Measurements from ENCODE around the gene MLST8.

Gene MLST8

GRCh38 chr16:2230376-2230775 is 25.1 kb downstream of the MLST8 start:
- Histone ChIP-seq H3K36me3 (ENCODE audit: insufficient read depth, low read length) (peaks cover 87% of the 10 kb centered on the region), H3K9ac (ENCODE audit: low read depth, low read length) (no peak overlapping the region), H2AFZ (ENCODE audit: low read depth, low read length) (no peak overlapping the region), H3K79me2 (ENCODE audit: insufficient read depth, low read length) (peaks cover 43% of the 10 kb centered on the region), H3K4me3 (ENCODE audit: low read depth in 1 of 2, low read length in 2 of 2) (no peak overlapping the region), H4K20me1 (ENCODE audit: insufficient read depth, low read length) (peaks cover 68% of the 10 kb centered on the region), H3K9me3 (ENCODE audit: insufficient read depth, low read length, severe bottlenecking) (no peaks in the 10 kb centered on the region), H3K27me3 (ENCODE audit: insufficient read depth, low read length, poor library complexity) (no peaks in the 10 kb centered on the region), H3K27ac (ENCODE audit: low read length) (no peak overlapping the region), H3K4me1 (ENCODE audit: insufficient read depth, low read length) (0 out of 2 replicates have a peak, but pooled peaks cover 2% of the 10 kb centered on the region), H3K4me2 (ENCODE audit: insufficient read depth, low read length) (no peak overlapping the region)
- TF ChIP-seq EZH2 (IDR thresholded peaks at IDR 0.05; ENCODE audit: borderline replicate concordance, low read depth, low read length, severe bottlenecking) (no peak), CTCF (IDR thresholded peaks at IDR 0.05; ENCODE audit: borderline replicate concordance, extremely low read depth, low read length, poor library complexity, severe bottlenecking) (no peak)
- no peak for DNase-seq
- no peak for ATAC-seq (ENCODE audit: insufficient read depth, low read depth)

- Histone ChIP-seq H3K9ac (ENCODE audit: low read depth, low read length) (no peak overlapping the region), H3K9me3 (ENCODE audit: insufficient read depth, low read length, severe bottlenecking) (no peaks in the 10 kb centered on the region), H2AFZ (ENCODE audit: low read depth, low read length) (no peak overlapping the region), H3K4me1 (ENCODE audit: insufficient read depth, low read length) (no peaks in the 10 kb centered on the region), H3K27me3 (ENCODE audit: insufficient read depth, low read length, poor library complexity) (no peaks in the 10 kb centered on the region), H4K20me1 (ENCODE audit: insufficient read depth, low read length) (peaks cover 72% of the 10 kb centered on the region), H3K4me2 (ENCODE audit: insufficient read depth, low read length) (no peak overlapping the region), H3K36me3 (ENCODE audit: insufficient read depth, low read length) (peaks cover 92% of the 10 kb centered on the region), H3K27ac (ENCODE audit: low read length) (no peak overlapping the region), H3K4me3 (ENCODE audit: low read depth in 1 of 2, low read length in 2 of 2) (no peak overlapping the region), H3K79me2 (ENCODE audit: insufficient read depth, low read length) (peaks cover 34% of the 10 kb centered on the region)
- no peak for TF ChIP-seq CTCF (IDR thresholded peaks at IDR 0.05; ENCODE audit: borderline replicate concordance, extremely low read depth, low read length, poor library complexity, severe bottlenecking)
- TF ChIP-seq EZH2 (IDR thresholded peaks at IDR 0.05; ENCODE audit: borderline replicate concordance, low read depth, low read length, severe bottlenecking) = no peak
- no peak for DNase-seq
- no peak for ATAC-seq (ENCODE audit: insufficient read depth, low read depth)
These were observed 26.0 kb downstream of the MLST8 start for GRCh38 chr16:2231016-2231931.

GRCh38 chr16:2232094-2232990 is 27.1 kb downstream of the MLST8 start:
- Histone ChIP-seq H3K4me1 (ENCODE audit: insufficient read depth, low read length) (no peaks in the 10 kb centered on the region), H3K9me3 (ENCODE audit: insufficient read depth, low read length, severe bottlenecking) (no peaks in the 10 kb centered on the region), H3K27me3 (ENCODE audit: insufficient read depth, low read length, poor library complexity) (no peaks in the 10 kb centered on the region), H3K4me2 (ENCODE audit: insufficient read depth, low read length) (no peak overlapping the region), H4K20me1 (ENCODE audit: insufficient read depth, low read length) (peaks cover 64% of the 10 kb centered on the region), H3K36me3 (ENCODE audit: insufficient read depth, low read length) (peaks cover 88% of the 10 kb centered on the region), H2AFZ (ENCODE audit: low read depth, low read length) (no peak overlapping the region), H3K27ac (ENCODE audit: low read length) (no peak overlapping the region), H3K79me2 (ENCODE audit: insufficient read depth, low read length) (peaks cover 25% of the 10 kb centered on the region), H3K9ac (ENCODE audit: low read depth, low read length) (no peak overlapping the region), H3K4me3 (ENCODE audit: low read depth in 1 of 2, low read length in 2 of 2) (no peak overlapping the region)
- no peak for DNase-seq
- no peak for ATAC-seq (ENCODE audit: insufficient read depth, low read depth)
- no peak for TF ChIP-seq EZH2 (IDR thresholded peaks at IDR 0.05; ENCODE audit: borderline replicate concordance, low read depth, low read length, severe bottlenecking)
- TF ChIP-seq CTCF (IDR thresholded peaks at IDR 0.05; ENCODE audit: borderline replicate concordance, extremely low read depth, low read length, poor library complexity, severe bottlenecking) = no peak

Data from DND-41 (cell line).